GM12891 (cell line): ENCODE data around the gene FTO.

Experiments
- POLR2A ChIP-seq: IDR thresholded peaks from 2 replicates; pipeline ENCODE4 v1.6.1; 2011; ENCODE audit warnings: low read depth, low read length, control low read depth
- TAF1 ChIP-seq: IDR thresholded peaks from 2 replicates; pipeline ENCODE4 v1.6.1; 2011; ENCODE audit warnings: low read depth, low read length, control low read depth

- TF ChIP-seq TAF1, result no peak
- TF ChIP-seq POLR2A, result no peak
Observed at GRCh38 chr16:54069601-54070239, 365.8 kb downstream of the FTO start.
